DOHH2 (cell line): ENCODE results near the gene CHST5.

Source experiments
- H3F3A ChIP-seq: fragments of 200-600 bp; sonication (generic), shearing (Covaris generic); 2 replicates; pipeline ENCODE4 v1.6.0; 2016; ENCODE audit warnings: antibody characterized with exemption, mild to moderate bottlenecking; ENCODE audit not compliant: control insufficient read depth, insufficient read depth
- H3K27ac ChIP-seq: fragments of 200-600 bp; sonication (generic); 2 replicates; pipeline ENCODE4 v1.5.1; 2014; ENCODE audit warnings: low read depth, mild to moderate bottlenecking, low read length, moderate library complexity
- H3K27me3 ChIP-seq: fragments of 200-600 bp; sonication (generic); 2 replicates; pipeline ENCODE4 v1.6.1; 2014; ENCODE audit warnings: mild to moderate bottlenecking, low read length, mixed read lengths; ENCODE audit not compliant: control insufficient read depth
- H3K36me3 ChIP-seq: fragments of 200-600 bp; sonication (generic); 2 replicates; pipeline ENCODE4 v1.6.1; 2014; ENCODE audit warnings: mild to moderate bottlenecking, low read length, moderate library complexity, mixed read lengths; ENCODE audit not compliant: control insufficient read depth
- H3K4me1 ChIP-seq: fragments of 200-600 bp; sonication (generic); 2 replicates; pipeline ENCODE4 v1.6.1; 2014; ENCODE audit warnings: mild to moderate bottlenecking, low read length, mixed read lengths; ENCODE audit not compliant: control insufficient read depth
- H3K4me2 ChIP-seq: fragments of 200-600 bp; sonication (generic); 2 replicates; pipeline ENCODE4 v1.6.0; 2014; ENCODE audit warnings: mild to moderate bottlenecking, low read length, moderate library complexity
- H3K4me3 ChIP-seq: fragments of 200-600 bp; sonication (generic); 2 replicates; pipeline ENCODE4 v1.5.1; 2014; ENCODE audit warnings: mild to moderate bottlenecking, low read length, mixed read lengths
- H3K79me2 ChIP-seq: fragments of 200-600 bp; sonication (generic); 2 replicates; pipeline ENCODE4 v1.6.1; 2014; ENCODE audit warnings: mild to moderate bottlenecking, low read length, mixed read lengths; ENCODE audit not compliant: control insufficient read depth
- H3K9me2 ChIP-seq: fragments of 200-600 bp; sonication (generic); replicated peaks from 2 replicates; pipeline ENCODE4 v1.6.1; 2014; ENCODE audit warnings: mild to moderate bottlenecking, low read length, mixed read lengths; ENCODE audit not compliant: control insufficient read depth
- H3K9me3 ChIP-seq: fragments of 200-600 bp; sonication (generic); 2 replicates; pipeline ENCODE4 v1.6.1; 2014; ENCODE audit warnings: antibody characterized with exemption, low read length, mixed read lengths; ENCODE audit not compliant: control insufficient read depth, insufficient read depth
- H4K20me1 ChIP-seq: fragments of 200-600 bp; sonication (generic); 2 replicates; pipeline ENCODE4 v1.6.0; 2014; ENCODE audit warnings: low read depth, mild to moderate bottlenecking, antibody characterized with exemption, low read length, moderate library complexity; ENCODE audit not compliant: control insufficient read depth, insufficient read depth
- CTCF ChIP-seq: fragments of 200-600 bp; sonication (generic); IDR thresholded peaks from one replicate; pipeline ENCODE4 v1.5.1; 2014; ENCODE audit warnings: antibody characterized with exemption, mild to moderate bottlenecking, low read depth, low read length; ENCODE audit not compliant: poor library complexity, severe bottlenecking
- EZH2phosphoT487 ChIP-seq: fragments of 200-600 bp; sonication (generic); IDR thresholded peaks from 2 replicates; pipeline ENCODE4 v1.6.1; 2017; ENCODE audit warnings: borderline replicate concordance, mild to moderate bottlenecking, antibody characterized with exemption, low read length, moderate library complexity, mixed read lengths

CHST5 gene

DNA sequence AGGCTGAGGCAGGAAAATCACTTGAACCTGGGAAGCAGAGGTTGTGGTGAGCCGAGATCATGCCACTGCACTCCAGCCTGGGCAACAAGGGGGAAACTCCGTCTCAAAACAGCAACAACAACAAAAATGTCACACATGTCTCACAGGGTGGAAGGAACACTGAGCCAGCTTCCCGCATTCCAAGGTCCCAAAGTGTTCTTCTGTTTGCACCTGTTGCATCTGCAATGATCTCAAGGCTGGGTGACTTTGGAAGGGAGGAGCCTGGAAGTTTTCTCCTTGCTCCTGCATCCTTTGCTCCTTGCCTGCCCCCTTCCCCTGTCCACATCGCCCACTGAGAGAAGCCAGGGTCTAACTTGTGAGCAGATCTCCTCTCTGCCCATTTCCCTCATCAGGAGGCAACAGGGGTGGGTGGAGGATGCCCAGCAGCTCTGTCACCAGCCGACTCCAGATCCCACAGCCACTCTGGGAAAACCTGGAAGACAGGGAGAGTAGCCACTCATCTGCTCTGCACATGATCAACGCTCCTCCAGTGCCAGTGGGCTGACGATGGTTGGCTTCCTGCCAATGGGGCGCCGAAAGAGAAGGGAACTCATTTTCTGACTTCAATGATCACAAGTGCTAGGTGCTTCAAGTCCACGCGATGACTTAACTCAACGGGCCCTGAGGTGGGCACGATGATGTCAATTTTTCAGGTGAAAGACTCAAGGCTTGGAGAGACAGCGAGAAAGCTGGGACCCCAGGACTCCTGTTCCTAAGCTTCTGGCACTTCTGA is 53.3 kb downstream of the CHST5 start:
- H4K20me1 ChIP-seq = no peaks in the 10 kb centered on the region
- no peaks in the 10 kb centered on the region for H3K79me2 ChIP-seq
- TF ChIP-seq EZH2phosphoT487 = no peak
- no peak for TF ChIP-seq CTCF
- H3K4me2 ChIP-seq = no peak overlapping the region
- no peaks in the 10 kb centered on the region for H3K9me3 ChIP-seq
- no peak overlapping the region for H3K27ac ChIP-seq
- no peaks in the 10 kb centered on the region for H3K9me2 ChIP-seq
- no peaks in the 10 kb centered on the region for H3F3A ChIP-seq
- peaks cover 16% of the 10 kb centered on the region for H3K4me1 ChIP-seq
- no peak overlapping the region for H3K4me3 ChIP-seq
- H3K36me3 ChIP-seq = no peaks in the 10 kb centered on the region
- H3K27me3 ChIP-seq = no peaks in the 10 kb centered on the region

- no peaks in the 10 kb centered on the region for H3F3A ChIP-seq
- H3K9me2 ChIP-seq = no peaks in the 10 kb centered on the region
- H3K4me2 ChIP-seq = no peak overlapping the region
- H3K27me3 ChIP-seq = no peaks in the 10 kb centered on the region
- no peaks in the 10 kb centered on the region for H4K20me1 ChIP-seq
- H3K9me3 ChIP-seq = no peaks in the 10 kb centered on the region
- no peaks in the 10 kb centered on the region for H3K79me2 ChIP-seq
- no peak for TF ChIP-seq CTCF
- TF ChIP-seq EZH2phosphoT487 = no peak
- peaks cover 16% of the 10 kb centered on the region for H3K4me1 ChIP-seq
- no peaks in the 10 kb centered on the region for H3K36me3 ChIP-seq
- no peak overlapping the region for H3K4me3 ChIP-seq
- H3K27ac ChIP-seq = no peak overlapping the region
These were observed 54.4 kb downstream of the CHST5 start for GRCh38 chr16:75481475-75481874.

DNA sequence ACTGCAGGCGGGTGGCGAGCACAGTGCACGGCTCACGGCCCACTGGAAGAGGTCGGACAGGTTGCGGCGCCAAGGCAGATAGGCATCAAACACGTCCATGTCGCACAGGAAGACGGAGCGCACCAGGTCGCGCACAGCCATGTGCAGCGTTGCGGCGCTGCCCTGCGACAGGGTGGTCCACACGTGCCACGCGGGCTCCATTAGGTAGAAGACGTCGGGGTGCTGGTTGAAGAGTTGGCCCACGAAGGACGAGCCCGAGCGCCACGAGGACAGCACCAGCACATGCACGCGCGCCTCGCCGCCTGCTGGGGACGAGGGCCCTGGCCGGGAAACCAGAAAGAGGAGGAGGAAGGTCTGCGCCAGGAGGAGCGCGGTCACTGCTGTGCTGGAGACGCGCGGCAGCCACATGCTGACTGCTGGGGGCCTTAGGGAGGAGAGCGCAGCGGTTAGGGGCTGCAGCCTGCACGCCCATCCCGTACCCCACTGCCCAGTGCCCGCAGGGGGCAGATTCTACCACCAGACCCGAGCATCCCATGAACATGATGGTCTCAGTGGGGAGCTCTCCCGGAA is 56.4 kb downstream of the CHST5 start:
- Histone ChIP-seq H3K9me2 (no peaks in the 10 kb centered on the region), H3K27ac (no peak overlapping the region), H3K4me1 (peaks cover 2% of the 10 kb centered on the region), H4K20me1 (no peaks in the 10 kb centered on the region), H3K79me2 (no peaks in the 10 kb centered on the region), H3K4me3 (no peak overlapping the region), H3K36me3 (no peaks in the 10 kb centered on the region), H3K4me2 (no peak overlapping the region), H3F3A (no peaks in the 10 kb centered on the region), H3K27me3 (no peaks in the 10 kb centered on the region), H3K9me3 (no peaks in the 10 kb centered on the region)
- TF ChIP-seq CTCF (no peak), EZH2phosphoT487 (no peak)
